GM18907 (cell line): Measurements from ENCODE around the gene CFAP43.
"Not testable (repeated sequence)": the region's sequence is repeated elsewhere in the genome, so short reads cannot be mapped to it uniquely, and the experiment has no call there.

Experiments
- ATAC-seq: cut with Tn5 transposase; IDR thresholded peaks from one replicate; pipeline ENCODE4 v1.9.1; 2021; ENCODE audit warnings: mild to moderate bottlenecking, moderate library complexity; ENCODE audit not compliant: unreplicated experiment

The CFAP43 gene

GRCh38 chr10:104258209-104258608 lies 26.0 kb upstream of the CFAP43 start:
- ATAC-seq = no peak

- no peak for ATAC-seq
Observed at GRCh38 chr10:104257235-104257634, 25.1 kb upstream of the CFAP43 start.

- ATAC-seq = no peak
Observed at GRCh38 chr10:104256335-104256961, 24.3 kb upstream of the CFAP43 start.

- peak; percentile 46 for ATAC-seq
Observed at GRCh38 chr10:104255311-104255981, 23.3 kb upstream of the CFAP43 start.

- peak; percentile 81 for ATAC-seq
Observed at GRCh38 chr10:104254493-104255310, 22.5 kb upstream of the CFAP43 start, which contains the start of gene GSTO1. Gene GSTO1 (plus strand): TSS chr10:104254892. CDS start chr10:104254929, 37 bp downstream.

GRCh38 chr10:104253606-104254410 lies 21.6 kb upstream of the CFAP43 start:
- no peak for ATAC-seq

GRCh38 chr10:104253106-104253505 lies 20.9 kb upstream of the CFAP43 start:
- ATAC-seq = no peak

- no peak for ATAC-seq
Observed at GRCh38 chr10:104252368-104252767, 20.2 kb upstream of the CFAP43 start.

GRCh38 chr10:104251443-104251842 lies 19.3 kb upstream of the CFAP43 start:
- ATAC-seq = no peak

GRCh38 chr10:104250371-104250770 lies 18.2 kb upstream of the CFAP43 start:
- ATAC-seq = no peak

GRCh38 chr10:104248931-104249330 lies 16.8 kb upstream of the CFAP43 start:
- ATAC-seq = not testable (repeated sequence)

GRCh38 chr10:104247513-104248146 lies 15.5 kb upstream of the CFAP43 start:
- no peak for ATAC-seq

- no peak for ATAC-seq
Observed at GRCh38 chr10:104246976-104247375, 14.8 kb upstream of the CFAP43 start.

GRCh38 chr10:104245066-104245632 lies 13.0 kb upstream of the CFAP43 start:
- ATAC-seq = no peak

- no peak for ATAC-seq
Observed at GRCh38 chr10:104243512-104243911, 11.3 kb upstream of the CFAP43 start.

- ATAC-seq = not testable (repeated sequence)
Observed at GRCh38 chr10:104243009-104243408, 10.8 kb upstream of the CFAP43 start.

- no peak for ATAC-seq
Observed at GRCh38 chr10:104242545-104242944, 10.4 kb upstream of the CFAP43 start.

GRCh38 chr10:104240078-104240477 lies 7.9 kb upstream of the CFAP43 start:
- no peak for ATAC-seq

- ATAC-seq = no peak
Observed at GRCh38 chr10:104235801-104236200, 3.6 kb upstream of the CFAP43 start.

GRCh38 chr10:104234934-104235333 lies 2.8 kb upstream of the CFAP43 start:
- ATAC-seq = no peak
